HepG2 (cell line): ENCODE results near the gene EYA4. TPM values are rescaled to one million over a fixed set of nuclear protein-coding genes. Genes with fewer than 3 reads are reported as not detected.

Experiments used
- ATAC-seq: fragments of 200-7000 bp; cut with Tn5 transposase; 3 replicates; pipeline ENCODE4 v1.9.1; 2020; ENCODE audit warnings: mild to moderate bottlenecking, moderate library complexity
- BruUV-seq: library from RNA; stranded (reverse); fragments of 400-500 nt; replicated peaks from 2 replicates; lab custom pipeline; 2021; lab: Mats Ljungman, UMichigan
- CTCF ChIA-PET: fragments of 300-600 bp; formaldehyde crosslinking; extraction: SDS; loops from one replicate; lab custom pipeline; 2021; ENCODE audit warnings: low total read pairs, inconsistent platforms, low intra/inter-chr PET ratio; lab: Yijun Ruan, JAX
- POLR2A ChIA-PET: fragments of 350-600 bp; sonication (Branson Sonifier 250); formaldehyde crosslinking; loops from one replicate; lab custom pipeline; 2020; ENCODE audit warnings: antibody characterized with exemption, inconsistent platforms; lab: Yijun Ruan, JAX
- DNase-seq: peaks from one replicate; pipeline ENCODE4 v3.0.0-alpha.2; 2015; ENCODE audit warnings: low spot score
- FAIRE-seq: peaks from 3 replicates; lab custom pipeline; 2011; peaks lifted over from hg19 to GRCh38; lab: Jason Lieb, UNC
- H2AFZ ChIP-seq: one replicate; pipeline ENCODE4 v1.6.1; 2011; ENCODE audit warnings: low read length, inconsistent platforms
- H3K27ac ChIP-seq: fragments of 300-600 bp; 3 replicates; pipeline ENCODE4 v1.8.0; 2011; ENCODE audit warnings: mixed run types, mild to moderate bottlenecking, mixed read lengths, low read length, inconsistent platforms; ENCODE audit not compliant: insufficient read depth; ENCODE audit errors: extremely low read length
- H3K27me3 ChIP-seq, 2 experiments: fragments of 200-600 bp in 1 of 2; 2 replicates in 1 of 2; 3 replicates in 1 of 2; pipeline versions ENCODE4 v1.6.0 to v1.8.0; 2011; ENCODE audit warnings: low read length in 2 of 2, mild to moderate bottlenecking in 2 of 2, moderate library complexity in 2 of 2, inconsistent platforms in 1 of 2; ENCODE audit not compliant: insufficient read depth in 2 of 2, control insufficient read depth in 1 of 2
- H3K36me3 ChIP-seq, 2 experiments: fragments of 200-600 bp in 1 of 2; replicated peaks in 1 of 2; 2 replicates in 1 of 2; 3 replicates in 1 of 2; pipeline versions ENCODE4 v1.5.1 to v1.8.0; 2011; ENCODE audit warnings: low read length in 2 of 2, inconsistent platforms in 1 of 2; ENCODE audit not compliant: insufficient read depth in 2 of 2, control insufficient read depth in 1 of 2
- H3K4me1 ChIP-seq: 2 replicates; pipeline ENCODE4 v1.5.1; 2012; ENCODE audit warnings: low read length, inconsistent platforms; ENCODE audit not compliant: insufficient read depth
- H3K4me2 ChIP-seq: 2 replicates; pipeline ENCODE4 v1.6.0; 2011; ENCODE audit warnings: low read depth, low read length, inconsistent platforms
- H3K4me3 ChIP-seq, 3 experiments: fragments of 200-600 bp in 1 of 3; sonication (generic), shearing (Covaris generic) in 1 of 3; replicated peaks in 1 of 3; 2 replicates each; pipeline ENCODE4 v1.5.1; 2011 to 2016; ENCODE audit warnings: low read length in 3 of 3, inconsistent platforms in 2 of 3, low read depth in 2 of 3, mild to moderate bottlenecking in 2 of 3, control low read depth in 1 of 3, mixed read lengths in 1 of 3; ENCODE audit not compliant: insufficient read depth in 1 of 3
- H3K79me2 ChIP-seq: one replicate; pipeline ENCODE4 v1.6.1; 2011; ENCODE audit warnings: low read length, inconsistent platforms; ENCODE audit not compliant: insufficient read depth
- H3K9ac ChIP-seq: 2 replicates; pipeline ENCODE4 v1.6.0; 2011; ENCODE audit warnings: mild to moderate bottlenecking, low read depth, low read length, inconsistent platforms; ENCODE audit not compliant: insufficient read depth
- H3K9me3 ChIP-seq: 2 replicates; pipeline ENCODE4 v1.5.1; 2012; ENCODE audit warnings: mild to moderate bottlenecking, low read length
- H4K20me1 ChIP-seq: 2 replicates; pipeline ENCODE4 v1.6.0; 2011; ENCODE audit warnings: inconsistent platforms, mild to moderate bottlenecking, low read length, moderate library complexity; ENCODE audit not compliant: insufficient read depth
- ATAD3A ChIP-seq: sonication (generic); formaldehyde crosslinking; IDR thresholded peaks from 2 replicates; pipeline ENCODE4 v1.4.0; 2020; ENCODE audit warnings: missing genetic modification reagents
- PPARG ChIP-seq: conservative IDR thresholded peaks from 2 replicates; pipeline ENCODE4 v1.6.1; 2016; ENCODE audit warnings: missing biosample characterization, missing genetic modification reagents
- RAD51 ChIP-seq: fragments of 450-650 bp; IDR thresholded peaks from 2 replicates; pipeline ENCODE4 v1.6.1; 2016; ENCODE audit warnings: borderline replicate concordance
- SP5 ChIP-seq: IDR thresholded peaks from 2 replicates; pipeline ENCODE4 v1.6.1; 2016; ENCODE audit warnings: low read depth, borderline replicate concordance
- TCF12 ChIP-seq, 2 experiments: fragments of 450-650 bp in 1 of 2; sonication (generic) in 1 of 2; formaldehyde crosslinking in 1 of 2; IDR thresholded peaks; 2 replicates each; pipeline versions ENCODE4 v1.6.1 to v1.8.0; 2017 to 2022; ENCODE audit warnings: antibody characterized with exemption in 1 of 2, mild to moderate bottlenecking in 1 of 2, missing genetic modification reagents in 1 of 2, moderate library complexity in 1 of 2
- ZFP36L2 ChIP-seq: sonication (generic); formaldehyde crosslinking; IDR thresholded peaks from 2 replicates; pipeline ENCODE4 v1.4.0; 2020; ENCODE audit warnings: missing genetic modification reagents
- ZNF10 ChIP-seq: sonication (generic); formaldehyde crosslinking; IDR thresholded peaks from 2 replicates; pipeline ENCODE4 v1.4.0; 2020; ENCODE audit warnings: mild to moderate bottlenecking, low read depth, missing genetic modification reagents, borderline replicate concordance
- ZNF260 ChIP-seq: sonication (generic); formaldehyde crosslinking; IDR thresholded peaks from 2 replicates; pipeline ENCODE4 v1.4.0; 2020; ENCODE audit warnings: missing genetic modification reagents, low read depth, mild to moderate bottlenecking, borderline replicate concordance
- ZNF670 ChIP-seq: sonication (generic); formaldehyde crosslinking; IDR thresholded peaks from 2 replicates; pipeline ENCODE4 v1.8.0; 2022; ENCODE audit warnings: mild to moderate bottlenecking, missing genetic modification reagents, borderline replicate concordance
- ZNF883 ChIP-seq: sonication (generic); formaldehyde crosslinking; IDR thresholded peaks from 2 replicates; pipeline ENCODE4 v1.5.1; 2020; ENCODE audit warnings: mild to moderate bottlenecking, missing genetic modification reagents; ENCODE audit errors: not compliant biosample characterization
- WGBS: methylation state at CpG from one replicate; pipeline ENCODE4 v1.1.6; 2017; ENCODE audit warnings: low lambda C conversion rate; 5-methylcytosine and 5-hydroxymethylcytosine counted together
- in situ Hi-C: cut with HindIII; loops from 2 replicates; pipeline ENCODE4 v1.10.0; 2017; ENCODE audit warnings: low pct_unique_long_range_greater_than_20kb; ENCODE audit not compliant: extremely low pct_ligation_motif_present
- intact Hi-C: fragments of 100-400 bp; cut with micrococcal nuclease; formaldehyde crosslinking; loops from one replicate; pipeline ENCODE4 v1.10.0; 2022; ENCODE audit not compliant: unreplicated experiment
- polyA plus RNA-seq, 8 experiments: library from polyadenylated mRNA; depleted of rRNA in 3 of 8; stranded (reverse) in 7 of 8; unstranded in 1 of 8; fragments of >200 nt; fragmentation: Illumina TruSeq in 4 of 8; extraction: Trizol in 4 of 8; gene quantifications; 2 replicates each; pipeline versions ENCODE4 v1.2.1 to v1.2.3, GENCODE V29; 2011 to 2016; ENCODE audit warnings: low read depth in 4 of 8, missing spikeins in 1 of 8, mixed read lengths in 1 of 8; ENCODE audit not compliant: insufficient read depth in 1 of 8
- total RNA-seq, 5 experiments: library from RNA; depleted of rRNA; stranded (reverse); fragments of >200 nt; fragmentation: Illumina TruSeq; extraction: Trizol; gene quantifications; 2 replicates each; pipeline ENCODE4 v1.2.3, GENCODE V29; 2016; ENCODE audit warnings: low read depth in 1 of 5
- TF ChIP-seq, protein P1 (sequence below): sonication (generic); formaldehyde crosslinking; IDR thresholded peaks from 2 replicates; pipeline ENCODE4 v1.5.0; 2020; ENCODE audit warnings: missing genetic modification reagents
- TF ChIP-seq, protein P2 (sequence below): sonication (generic); formaldehyde crosslinking; IDR thresholded peaks from 2 replicates; pipeline ENCODE4 v1.4.0; 2020; ENCODE audit warnings: missing genetic modification reagents, borderline replicate concordance
- TF ChIP-seq, protein P3 (sequence below): sonication (generic); formaldehyde crosslinking; IDR thresholded peaks from 2 replicates; pipeline ENCODE4 v1.8.0; 2022; ENCODE audit warnings: missing genetic modification reagents, mild to moderate bottlenecking, inconsistent platforms, borderline replicate concordance
- TF ChIP-seq, protein P4 (sequence below): IDR thresholded peaks from 2 replicates; pipeline ENCODE4 v1.6.1; 2016; ENCODE audit warnings: low read depth, control low read depth

The EYA4 gene
- total and polyA plus RNA-seq, 2 of the 13 experiments (the other 11 are each of a cell fraction or from before 2014, with no cell fraction given), result not detected

DNA sequence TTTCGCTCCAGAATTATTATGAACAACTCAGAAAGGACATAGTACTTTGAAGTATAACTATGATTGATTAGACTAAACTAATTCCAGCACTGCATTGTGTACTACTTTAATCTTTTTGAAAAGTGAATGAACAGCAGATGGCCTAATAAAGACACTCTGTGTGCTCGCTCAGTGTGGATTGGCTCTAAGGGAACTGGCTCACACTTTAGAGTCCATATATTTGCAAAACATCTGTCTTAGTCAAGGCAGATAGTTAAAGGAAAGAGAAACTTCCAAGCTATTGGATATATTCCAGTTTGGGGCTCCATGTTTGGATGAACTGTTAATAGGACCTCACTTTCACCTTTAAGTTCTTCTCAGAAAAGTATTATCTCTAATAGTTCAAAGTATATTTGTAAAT, 218.9 kb downstream of the EYA4 start:
- CTCF ChIA-PET, result no interaction called here
- WGBS, result 4% methylated on average over 2 of the region's 2 CpGs

DNA sequence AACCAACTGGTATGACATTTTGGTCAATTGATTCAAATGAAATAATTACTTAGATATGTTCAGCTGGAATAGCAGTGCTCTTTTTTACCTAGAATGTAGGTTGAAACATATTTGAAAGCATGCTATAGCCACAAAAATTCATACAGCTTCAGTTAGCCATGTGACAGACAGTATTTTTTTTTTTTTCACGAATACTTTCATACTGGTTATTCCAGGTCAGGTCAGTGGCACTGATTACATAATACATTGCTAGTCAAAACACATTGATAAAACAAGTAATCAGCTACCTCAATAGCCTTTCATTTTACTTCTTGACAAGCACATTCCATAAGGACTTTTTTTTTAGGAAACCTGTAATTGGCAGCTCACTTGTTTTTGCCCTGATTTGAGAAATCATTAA, 222.6 kb downstream of the EYA4 start:
- no TSS peak for BruUV-seq
- DNase-seq (no peak), FAIRE-seq (no peak)
- Histone ChIP-seq H2AFZ (no peak overlapping the region), H4K20me1 (no peaks in the 10 kb centered on the region), H3K79me2 (no peaks in the 10 kb centered on the region), H3K9ac (no peak overlapping the region), H3K4me3 (no peak overlapping the region), H3K4me2 (no peak overlapping the region)
- in situ Hi-C loops, result no loop called here
- no peak for TF ChIP-seq ZFP36L2 (CRISPR knock-in tag)
- TF ChIP-seq, protein P1, sequence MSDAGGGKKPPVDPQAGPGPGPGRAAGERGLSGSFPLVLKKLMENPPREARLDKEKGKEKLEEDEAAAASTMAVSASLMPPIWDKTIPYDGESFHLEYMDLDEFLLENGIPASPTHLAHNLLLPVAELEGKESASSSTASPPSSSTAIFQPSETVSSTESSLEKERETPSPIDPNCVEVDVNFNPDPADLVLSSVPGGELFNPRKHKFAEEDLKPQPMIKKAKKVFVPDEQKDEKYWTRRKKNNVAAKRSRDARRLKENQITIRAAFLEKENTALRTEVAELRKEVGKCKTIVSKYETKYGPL (CRISPR knock-in tag), result no peak
- TF ChIP-seq, protein P2, sequence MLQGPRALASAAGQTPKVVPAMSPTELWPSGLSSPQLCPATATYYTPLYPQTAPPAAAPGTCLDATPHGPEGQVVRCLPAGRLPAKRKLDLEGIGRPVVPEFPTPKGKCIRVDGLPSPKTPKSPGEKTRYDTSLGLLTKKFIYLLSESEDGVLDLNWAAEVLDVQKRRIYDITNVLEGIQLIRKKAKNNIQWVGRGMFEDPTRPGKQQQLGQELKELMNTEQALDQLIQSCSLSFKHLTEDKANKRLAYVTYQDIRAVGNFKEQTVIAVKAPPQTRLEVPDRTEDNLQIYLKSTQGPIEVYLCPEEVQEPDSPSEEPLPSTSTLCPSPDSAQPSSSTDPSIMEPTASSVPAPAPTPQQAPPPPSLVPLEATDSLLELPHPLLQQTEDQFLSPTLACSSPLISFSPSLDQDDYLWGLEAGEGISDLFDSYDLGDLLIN, result no peak
- TF ChIP-seq TCF12 (IDR thresholded peaks at IDR 0.05), result no peak
- TF ChIP-seq TCF12 (CRISPR knock-in tag; IDR thresholded peaks at IDR 0.05), result no peak
- TF ChIP-seq ATAD3A (CRISPR knock-in tag), result no peak
- no peak for TF ChIP-seq PPARG
- no peak for TF ChIP-seq ZNF670 (CRISPR knock-in tag)
- no peak for TF ChIP-seq ZNF883 (CRISPR knock-in tag)
- TF ChIP-seq ZNF10 (CRISPR knock-in tag), result no peak
- TF ChIP-seq, all 625 proteins: peak for 0
- Histone ChIP-seq H3K9me3 (no peaks in the 10 kb centered on the region), H3K36me3 (no peaks in the 10 kb centered on the region), H3K4me1 (no peaks in the 10 kb centered on the region), H3K27ac (no peak overlapping the region), H3K27me3 (no peaks in the 10 kb centered on the region)
- 25% methylated on average over 1 of the region's 1 CpG for WGBS
- POLR2A ChIA-PET, result no interaction called here
- CTCF ChIA-PET, result no interaction called here
- intact Hi-C loops, result no loop called here
- ATAC-seq, result no peak

More for the DNA sequence above, 218.9 kb downstream of the EYA4 start:
- Histone ChIP-seq H3K27me3 (no peaks in the 10 kb centered on the region; a peak in 1 of 5 replicates), H3K4me2 (no peak overlapping the region), H3K79me2 (no peaks in the 10 kb centered on the region), H3K4me3 (no peak overlapping the region), H3K9me3 (no peaks in the 10 kb centered on the region), H3K27ac (no peak overlapping the region), H3K36me3 (no peaks in the 10 kb centered on the region), H4K20me1 (no peaks in the 10 kb centered on the region), H3K9ac (no peak overlapping the region), H2AFZ (no peak overlapping the region), H3K4me1 (no peaks in the 10 kb centered on the region)
- POLR2A ChIA-PET, result no interaction called here
- in situ Hi-C loops (no loop called here), intact Hi-C loops (no loop called here)
- ATAC-seq (no peak), DNase-seq (no peak), FAIRE-seq (no peak)
- no peak for TF ChIP-seq RAD51
- TF ChIP-seq, protein P3, sequence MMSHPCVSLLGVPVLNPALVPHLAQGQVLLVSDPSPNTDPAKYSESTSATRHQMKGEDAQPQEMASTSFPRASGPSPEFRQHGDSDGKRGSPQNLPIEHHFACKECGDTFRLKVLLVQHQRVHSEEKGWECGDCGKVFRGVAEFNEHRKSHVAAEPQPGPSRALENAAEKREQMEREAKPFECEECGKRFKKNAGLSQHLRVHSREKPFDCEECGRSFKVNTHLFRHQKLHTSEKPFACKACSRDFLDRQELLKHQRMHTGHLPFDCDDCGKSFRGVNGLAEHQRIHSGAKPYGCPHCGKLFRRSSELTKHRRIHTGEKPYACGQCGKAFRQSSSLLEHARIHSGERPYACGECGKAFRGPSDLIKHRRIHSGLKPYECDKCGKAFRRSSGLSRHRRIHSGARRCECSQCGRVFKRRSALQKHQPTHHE, result no peak
- TF ChIP-seq, protein P4, sequence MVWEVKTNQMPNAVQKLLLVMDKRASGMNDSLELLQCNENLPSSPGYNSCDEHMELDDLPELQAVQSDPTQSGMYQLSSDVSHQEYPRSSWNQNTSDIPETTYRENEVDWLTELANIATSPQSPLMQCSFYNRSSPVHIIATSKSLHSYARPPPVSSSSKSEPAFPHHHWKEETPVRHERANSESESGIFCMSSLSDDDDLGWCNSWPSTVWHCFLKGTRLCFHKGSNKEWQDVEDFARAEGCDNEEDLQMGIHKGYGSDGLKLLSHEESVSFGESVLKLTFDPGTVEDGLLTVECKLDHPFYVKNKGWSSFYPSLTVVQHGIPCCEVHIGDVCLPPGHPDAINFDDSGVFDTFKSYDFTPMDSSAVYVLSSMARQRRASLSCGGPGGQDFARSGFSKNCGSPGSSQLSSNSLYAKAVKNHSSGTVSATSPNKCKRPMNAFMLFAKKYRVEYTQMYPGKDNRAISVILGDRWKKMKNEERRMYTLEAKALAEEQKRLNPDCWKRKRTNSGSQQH (CRISPR knock-in tag), result no peak
- TF ChIP-seq SP5 (CRISPR knock-in tag), result no peak
- TF ChIP-seq ZNF260, result no peak
- BruUV-seq, result no TSS peak
